Superior temporal gyrus (tissue), 1 donor: ENCODE measurements around the gene SNX9.
A peak's percentile ranks its signal among the peaks of the same experiment; 100 is the strongest.
"Not testable (repeated sequence)": the region's sequence is repeated elsewhere in the genome, so short reads cannot be mapped to it uniquely, and the experiment has no call there.

Experiments used
- DNase-seq: peaks from one replicate; pipeline ENCODE4 v3.0.0-alpha.2; 2016; ENCODE audit errors: extremely low spot score

The SNX9 gene

DNA sequence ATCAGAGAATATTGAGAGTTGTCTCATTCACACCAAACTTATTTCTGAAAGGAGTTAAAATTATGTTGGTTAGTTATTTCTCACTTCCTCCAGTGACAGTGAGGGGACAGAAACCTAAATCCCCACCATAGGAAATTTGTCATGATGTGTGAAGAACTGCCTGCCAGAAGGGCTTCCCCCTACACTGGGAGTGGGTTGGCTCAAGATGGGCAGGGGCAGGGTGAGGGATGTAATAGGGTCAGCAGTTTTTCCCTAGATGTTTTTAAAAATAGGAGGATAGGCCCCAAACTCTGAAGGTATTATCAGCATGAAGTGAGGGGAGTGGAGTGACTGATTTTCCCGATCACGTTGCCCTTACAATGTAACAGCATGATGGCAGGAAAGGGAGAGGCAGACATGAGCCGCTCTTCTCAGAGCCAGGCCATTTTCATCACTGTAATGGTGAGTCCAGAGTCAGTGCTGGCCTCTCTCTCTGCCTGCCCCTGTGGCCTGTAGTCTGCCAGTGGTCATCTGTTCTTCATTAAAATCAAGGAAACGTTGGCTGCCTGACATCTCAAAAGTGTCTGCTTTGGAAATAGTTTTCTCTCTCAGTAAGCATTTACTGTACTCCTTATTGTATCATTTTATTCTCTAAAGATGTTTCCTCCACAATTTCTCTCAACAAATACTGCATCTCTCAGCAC lies 98.8 kb downstream of the SNX9 start:
- DNase-seq = no peak

DNA sequence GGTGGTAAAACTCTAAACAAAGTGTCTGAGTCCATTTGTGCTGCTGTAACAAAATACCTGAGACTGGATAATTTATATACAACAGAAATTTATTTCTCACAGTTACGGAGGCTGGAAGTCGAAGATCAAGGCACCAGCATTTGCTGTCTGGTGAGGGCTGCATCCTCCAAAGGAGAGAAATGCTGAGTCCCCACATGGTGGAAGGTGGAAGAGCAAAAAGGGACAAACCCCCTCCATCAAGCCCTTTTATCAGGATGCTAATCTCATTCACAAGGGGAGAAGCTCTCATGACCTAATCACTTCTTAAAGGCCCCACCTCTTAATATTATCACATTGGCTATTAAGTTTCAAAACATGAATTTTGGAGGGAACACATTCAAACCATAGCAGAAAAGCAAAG lies 102.7 kb downstream of the SNX9 start:
- DNase-seq = no peak

DNA sequence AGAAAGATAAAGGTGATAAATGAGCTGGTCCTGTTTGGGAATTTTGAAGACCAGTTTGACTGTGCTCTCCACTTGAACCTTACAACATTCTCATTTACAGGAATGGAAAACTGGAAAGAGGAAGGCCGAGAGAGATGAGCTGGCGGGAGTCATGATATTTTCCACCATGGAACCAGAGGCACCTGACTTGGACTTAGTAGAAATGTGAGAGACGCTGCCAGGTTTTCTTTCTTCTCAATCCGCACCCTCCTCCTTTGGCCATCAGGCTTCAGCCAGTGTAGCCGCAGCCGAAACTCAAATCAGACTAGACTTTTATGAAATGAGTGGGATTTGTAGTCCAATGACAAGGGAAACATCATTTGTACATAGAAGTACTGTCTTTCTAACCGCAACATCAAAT lies 104.0 kb downstream of the SNX9 start:
- no peak for DNase-seq

DNA sequence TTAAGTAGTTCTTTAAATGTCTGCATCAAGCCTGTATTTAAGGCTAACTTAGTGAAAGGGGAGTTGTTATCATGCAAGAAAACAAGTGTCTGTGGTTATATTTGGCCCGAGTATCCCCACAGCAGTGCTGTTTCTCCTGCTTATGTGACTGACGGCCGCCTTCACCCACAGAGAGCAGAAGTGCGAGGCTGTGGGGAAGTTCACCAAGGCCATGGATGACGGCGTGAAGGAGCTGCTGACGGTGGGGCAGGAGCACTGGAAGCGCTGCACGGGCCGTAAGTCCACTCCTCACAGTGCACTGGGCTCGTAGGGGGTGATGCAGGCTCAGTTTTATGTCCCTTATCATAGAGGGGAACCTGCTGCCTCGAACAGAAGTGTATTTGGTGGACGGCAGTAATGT lies 105.4 kb downstream of the SNX9 start:
- DNase-seq = no peak

DNA sequence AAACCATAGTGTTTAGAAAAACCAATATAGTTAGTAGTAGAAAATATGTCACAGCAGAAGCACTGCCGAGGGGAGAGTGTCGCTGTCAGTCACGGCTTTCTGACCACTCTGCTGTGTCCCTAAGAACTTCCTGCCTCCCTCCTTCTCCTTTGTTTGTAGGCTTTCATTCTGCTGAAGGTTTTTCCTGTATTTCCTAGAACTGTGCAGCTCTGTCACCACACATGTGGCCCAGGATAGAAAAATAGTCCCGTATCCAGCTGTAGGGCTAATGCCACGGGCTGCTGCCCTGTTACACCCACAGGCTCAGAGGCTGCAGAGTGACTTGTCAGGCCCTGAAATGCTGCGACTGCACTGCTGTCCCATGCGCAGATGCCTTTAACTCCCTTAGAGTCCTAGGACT lies 106.0 kb downstream of the SNX9 start:
- peak; percentile 71 for DNase-seq

DNA sequence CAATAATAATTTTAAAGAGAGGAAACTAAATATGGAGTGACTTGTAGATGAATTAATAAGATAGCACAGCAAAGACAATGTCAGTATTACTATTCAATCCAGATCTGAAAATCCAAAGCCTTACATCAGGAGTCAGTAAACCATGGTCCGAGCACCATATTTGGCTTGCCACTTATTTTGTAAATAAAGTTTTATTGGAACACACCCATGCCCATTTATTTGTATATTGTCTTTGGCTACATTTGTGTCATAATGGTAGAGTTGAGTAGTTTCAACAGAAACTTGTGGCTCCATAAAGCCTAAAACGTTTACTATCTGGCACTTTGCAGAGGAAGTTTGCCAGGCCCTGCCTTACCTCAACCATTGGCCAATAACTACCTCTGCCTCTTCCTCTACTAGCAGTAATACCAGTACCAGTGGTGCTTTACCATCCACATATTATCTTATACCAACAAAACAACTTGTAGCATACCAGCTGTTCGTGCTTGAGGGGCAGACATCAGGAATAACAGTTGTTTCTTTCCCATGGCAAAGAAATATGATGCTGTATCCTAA lies 106.8 kb downstream of the SNX9 start:
- DNase-seq = no peak

DNA sequence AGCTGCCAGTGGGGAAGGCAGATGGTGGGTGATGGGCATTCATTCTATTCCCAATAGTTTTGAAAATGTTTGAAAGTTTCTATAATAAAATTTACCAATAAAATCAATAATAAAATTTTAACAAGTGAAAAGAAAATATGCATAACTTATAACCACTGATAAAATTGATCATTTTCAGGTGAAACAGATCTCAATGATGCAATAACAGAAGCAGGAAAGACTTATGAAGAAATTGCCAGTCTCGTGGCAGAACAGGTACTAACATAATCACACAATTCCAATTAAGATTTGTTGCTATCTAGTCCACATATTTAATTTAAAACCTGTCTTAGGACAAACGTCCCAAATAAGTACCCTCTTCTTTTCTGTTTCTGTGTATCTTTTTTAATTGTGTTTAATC lies 112.7 kb downstream of the SNX9 start:
- DNase-seq = no peak

DNA sequence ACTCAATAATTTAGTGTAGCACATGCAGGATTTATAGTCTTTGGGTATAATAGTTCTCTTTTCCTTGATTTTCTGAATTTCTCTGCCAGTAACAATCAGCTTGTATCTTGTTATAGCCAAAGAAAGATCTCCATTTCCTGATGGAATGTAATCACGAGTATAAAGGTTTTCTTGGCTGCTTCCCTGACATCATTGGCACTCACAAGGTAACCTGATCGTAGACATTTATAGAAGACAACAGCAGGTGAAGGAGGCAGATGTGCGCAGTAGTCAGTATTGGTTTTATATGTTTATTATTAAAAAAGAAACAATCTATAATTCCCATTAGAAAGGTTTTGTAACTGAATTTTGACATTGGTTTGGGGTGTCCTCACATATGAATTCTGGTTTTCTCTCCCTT lies 114.3 kb downstream of the SNX9 start:
- DNase-seq = no peak

DNA sequence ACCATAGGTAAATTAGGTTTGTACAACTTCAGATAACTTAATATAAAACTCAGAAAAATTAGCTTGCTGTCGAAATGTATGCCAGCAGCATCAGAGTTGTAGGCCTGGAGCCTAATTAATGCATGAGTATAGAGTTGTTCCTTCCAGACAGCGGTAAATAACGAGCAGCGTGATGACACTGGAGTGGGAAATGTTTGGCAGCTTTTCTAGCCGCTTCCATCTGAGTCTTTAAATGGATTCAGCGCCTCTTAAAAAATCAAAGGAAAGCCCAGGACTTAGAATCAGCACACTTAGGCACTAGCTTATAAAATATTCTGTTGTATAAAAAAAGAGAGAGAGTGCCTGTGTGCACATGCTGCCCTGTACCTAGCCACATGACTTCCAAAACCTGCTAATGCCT lies 114.9 kb downstream of the SNX9 start:
- peak; percentile 31 for DNase-seq

DNA sequence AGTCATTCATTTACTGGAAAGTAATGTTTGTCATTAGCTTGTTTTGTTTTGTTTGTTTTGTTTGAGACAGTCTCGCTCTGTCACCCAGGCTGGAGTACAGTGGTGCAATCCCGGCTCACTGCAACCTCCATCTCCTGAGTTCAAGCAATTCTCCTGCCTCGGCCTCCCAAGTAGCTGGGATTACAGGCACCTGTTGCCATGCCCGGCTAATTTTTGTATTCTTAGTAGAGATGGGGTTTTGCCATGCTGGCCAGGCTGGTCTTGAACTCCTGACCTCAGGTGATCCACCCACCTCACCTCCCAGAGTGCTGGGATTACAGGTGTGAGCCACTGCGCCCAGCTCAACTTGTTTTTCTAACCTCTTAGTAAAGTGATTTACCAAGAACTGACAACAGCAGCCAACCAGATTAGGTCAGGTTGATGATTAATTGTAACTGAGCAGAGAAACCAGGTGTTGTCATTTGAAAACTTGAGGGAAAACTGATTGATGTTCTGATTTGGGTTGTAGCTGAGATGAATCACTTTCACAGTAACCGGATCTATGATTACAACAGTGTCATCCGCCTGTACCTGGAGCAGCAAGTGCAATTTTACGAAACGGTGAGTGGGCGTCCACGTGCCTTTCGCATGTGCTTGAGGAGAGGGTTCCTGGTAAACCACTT lies 117.5 kb downstream of the SNX9 start:
- peak; percentile 58 for DNase-seq

DNA sequence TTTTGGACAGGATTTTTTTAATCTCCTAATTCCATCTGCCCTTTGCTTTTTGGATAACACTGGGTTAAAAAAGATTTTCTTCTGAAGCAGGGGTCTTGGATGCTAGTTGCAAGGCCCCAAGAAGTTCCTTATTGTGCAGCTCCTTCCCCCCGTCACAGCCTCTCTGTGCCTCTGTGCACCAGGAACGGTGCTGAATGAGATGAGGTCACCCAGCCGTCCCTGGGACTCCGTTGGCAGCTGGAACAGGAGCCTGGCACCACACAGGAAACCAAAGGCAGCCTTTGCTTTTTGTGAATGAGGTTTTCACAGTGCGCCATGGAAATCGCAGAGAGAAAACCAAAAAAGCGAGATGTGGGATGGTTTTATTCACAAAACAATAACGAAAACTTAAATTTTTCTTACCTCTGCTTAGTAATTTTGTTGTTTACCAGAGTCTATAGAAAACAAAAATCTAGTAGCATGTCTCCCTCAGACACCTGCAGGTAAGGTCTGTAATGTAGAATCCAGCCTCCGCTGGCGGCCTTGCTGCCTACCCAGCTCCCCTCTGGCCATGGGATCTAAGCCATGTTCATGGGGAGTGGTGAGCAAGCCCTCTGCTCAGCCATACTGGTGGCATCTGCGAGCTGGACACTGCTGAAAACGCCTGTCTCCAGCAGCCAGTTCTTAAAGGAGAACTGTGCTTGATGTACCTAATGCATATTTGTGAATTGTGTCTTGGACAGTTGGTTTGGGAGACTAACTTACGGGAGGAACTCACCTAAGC lies 118.2 kb downstream of the SNX9 start:
- DNase-seq = peak; percentile 93

DNA sequence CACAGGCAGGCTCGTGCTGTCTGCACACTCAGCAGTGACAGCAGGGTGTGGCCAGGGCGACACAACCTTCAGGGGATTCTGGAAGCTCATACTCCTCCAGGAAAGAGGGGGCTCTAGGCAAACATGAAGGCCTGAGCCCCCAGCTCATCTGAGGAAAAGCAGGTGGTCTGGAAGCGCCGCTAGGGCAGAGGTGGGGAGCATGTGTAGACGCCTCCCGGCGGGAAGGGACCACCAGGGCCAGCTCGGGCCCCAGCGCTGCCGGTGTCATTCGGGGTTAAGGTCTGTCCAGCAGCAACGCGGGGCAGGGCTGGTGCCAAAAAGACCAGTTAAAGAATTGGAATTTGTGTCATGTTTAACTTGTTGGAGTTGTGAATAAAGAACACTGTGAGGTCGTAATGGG lies 119.3 kb downstream of the SNX9 start:
- DNase-seq = no peak

DNA sequence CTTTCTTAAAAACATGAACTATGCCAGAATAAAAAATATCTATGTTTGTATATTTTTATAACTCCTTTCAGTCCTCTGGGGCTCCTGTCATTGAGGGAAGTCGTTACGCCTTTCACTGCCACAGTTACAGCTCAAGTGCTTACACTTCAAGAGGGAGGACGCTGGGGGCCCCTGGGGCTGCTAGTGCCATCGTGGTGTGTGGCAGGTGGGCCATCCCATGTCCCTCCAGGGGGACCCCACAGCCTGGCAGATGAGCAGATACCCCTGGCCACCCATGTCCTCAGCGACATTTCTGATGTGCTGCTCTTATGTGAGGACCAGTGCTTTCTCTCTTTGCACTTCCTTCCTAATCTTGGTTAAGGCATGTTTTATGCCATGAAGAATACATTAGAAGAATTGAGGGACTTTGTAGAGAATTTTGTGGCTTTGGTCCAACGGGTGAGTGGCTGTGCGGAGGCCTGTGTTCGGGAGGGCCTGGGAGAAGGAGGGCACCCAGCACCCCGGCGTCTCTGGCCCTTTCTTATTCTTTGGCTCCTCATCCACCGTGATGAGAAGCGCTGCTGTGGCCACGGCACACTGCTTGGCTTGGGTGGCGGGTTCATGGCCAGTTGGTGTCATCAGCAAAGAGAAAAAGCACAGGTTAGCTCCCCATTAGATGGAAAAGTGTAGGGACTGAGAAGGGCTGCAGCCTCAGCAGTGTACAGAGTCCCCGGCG lies 120.4 kb downstream of the SNX9 start:
- no peak for DNase-seq

DNA sequence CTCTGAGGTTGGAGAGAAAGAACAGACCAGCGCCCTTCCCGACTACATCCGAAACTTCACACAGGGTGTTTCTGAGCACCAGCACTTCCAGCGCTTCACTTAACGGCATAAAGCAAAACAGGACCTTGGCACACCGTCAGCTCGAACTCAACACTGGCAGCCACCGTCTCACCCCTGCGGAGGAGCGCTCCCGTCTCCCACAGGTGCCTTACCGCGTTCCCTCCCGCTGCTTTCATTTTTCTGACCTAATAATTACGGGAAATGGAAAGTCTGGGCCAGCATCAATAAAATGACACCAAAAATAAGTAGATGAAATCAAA lies 120.9 kb downstream of the SNX9 start:
- no peak for DNase-seq

DNA sequence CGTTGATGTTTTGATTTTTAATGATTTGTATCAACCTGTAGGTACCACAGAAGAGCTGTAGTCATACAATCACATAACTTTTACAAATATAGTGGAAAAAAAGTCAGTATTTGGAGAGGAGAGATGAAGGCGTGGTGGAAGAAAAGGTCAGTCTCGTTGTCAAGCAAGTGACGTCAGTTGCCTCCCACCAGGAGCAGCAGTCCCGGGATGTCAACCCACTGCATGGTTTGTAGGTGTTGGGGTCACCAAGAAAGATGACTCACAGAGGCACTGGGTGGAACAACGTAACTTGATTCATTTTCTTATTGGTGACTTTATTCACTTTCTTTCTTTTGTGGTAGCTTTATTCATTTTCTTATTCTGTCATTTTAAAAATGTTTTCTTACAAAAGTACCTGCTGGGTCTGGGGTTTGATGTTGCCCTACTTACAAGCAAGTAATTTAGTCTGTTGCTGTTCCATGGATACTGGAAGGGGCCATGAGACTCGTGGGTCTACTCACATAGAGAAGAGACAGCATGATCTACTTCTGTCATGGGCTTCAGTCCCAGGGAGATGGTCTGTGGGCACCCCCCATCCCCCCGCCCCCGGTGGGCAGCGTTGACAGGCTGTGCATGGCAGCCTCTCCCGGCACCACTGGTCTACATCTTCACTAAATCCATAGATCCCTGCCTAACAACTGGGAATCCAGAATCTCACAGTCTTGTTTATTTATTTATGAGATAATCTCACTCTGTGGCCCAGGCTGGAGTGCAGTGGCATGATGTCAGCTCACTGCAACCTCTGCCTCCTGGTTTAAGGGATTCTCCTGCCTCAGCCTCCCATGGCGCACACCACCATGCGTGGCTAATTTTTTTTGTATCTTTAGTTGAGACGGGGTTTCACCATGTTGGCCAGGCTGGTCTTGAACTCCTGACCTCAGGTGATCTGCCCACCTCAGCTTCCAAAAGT lies 122.2 kb downstream of the SNX9 start:
- no peak for DNase-seq

DNA sequence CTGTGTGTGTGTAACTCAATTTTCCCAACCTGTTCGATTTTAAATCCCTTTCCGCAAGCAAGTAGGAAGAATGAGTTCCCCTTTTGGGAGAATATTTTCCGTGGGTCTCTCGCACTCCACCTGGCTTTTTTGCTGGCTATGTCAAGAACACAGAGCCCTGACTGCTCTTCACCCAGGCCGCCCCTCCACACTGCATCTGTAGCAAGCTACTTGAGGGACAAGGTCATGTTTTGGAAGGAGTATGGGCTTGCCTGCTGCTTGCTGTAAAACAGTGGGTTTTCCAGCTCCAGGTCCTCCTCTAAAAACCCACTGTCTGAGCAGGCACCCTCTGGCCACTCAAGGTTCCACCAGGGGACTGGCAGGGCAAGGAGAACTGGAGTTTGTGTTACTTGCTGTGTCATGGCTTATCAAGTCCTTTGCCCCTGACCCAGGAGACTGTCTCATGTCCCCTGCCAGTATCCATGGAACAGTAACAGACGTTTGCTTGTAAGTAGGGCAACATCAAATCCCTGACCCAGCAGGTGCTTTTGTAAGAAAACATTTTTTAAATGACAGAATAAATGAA lies 123.1 kb downstream of the SNX9 start:
- DNase-seq = no peak

DNA sequence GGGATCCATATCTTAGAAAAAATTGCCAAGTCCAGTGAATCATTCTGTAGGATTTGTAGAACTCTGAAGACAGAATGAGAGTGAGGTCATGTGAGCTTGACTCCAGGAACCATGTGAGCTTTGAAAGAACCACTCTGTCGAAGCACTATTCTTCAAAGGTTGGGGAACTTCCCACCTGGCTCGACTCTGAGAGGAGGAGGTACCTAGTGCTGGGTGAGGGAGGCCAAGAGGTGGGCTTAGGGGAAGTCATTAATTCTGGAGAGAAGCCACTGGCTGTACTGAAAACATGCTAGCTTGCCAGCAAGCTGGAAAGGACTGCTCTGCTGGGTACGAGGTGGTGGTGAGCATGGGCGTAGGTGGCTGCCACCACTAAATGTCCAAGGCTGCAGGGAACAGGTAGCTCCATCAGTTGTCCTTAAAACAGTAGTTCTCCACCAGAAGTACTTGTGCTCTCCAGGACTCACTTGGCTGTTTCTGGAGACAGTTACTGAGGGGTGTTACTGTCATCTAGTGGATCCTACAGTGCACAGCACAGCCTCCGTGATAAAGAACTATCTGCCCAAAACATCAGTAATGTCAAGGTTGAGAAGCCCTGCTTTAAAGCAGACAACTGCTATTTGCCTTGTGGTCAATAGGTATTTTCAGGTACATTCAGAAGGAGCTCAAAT lies 124.0 kb downstream of the SNX9 start:
- DNase-seq = peak; percentile 82

DNA sequence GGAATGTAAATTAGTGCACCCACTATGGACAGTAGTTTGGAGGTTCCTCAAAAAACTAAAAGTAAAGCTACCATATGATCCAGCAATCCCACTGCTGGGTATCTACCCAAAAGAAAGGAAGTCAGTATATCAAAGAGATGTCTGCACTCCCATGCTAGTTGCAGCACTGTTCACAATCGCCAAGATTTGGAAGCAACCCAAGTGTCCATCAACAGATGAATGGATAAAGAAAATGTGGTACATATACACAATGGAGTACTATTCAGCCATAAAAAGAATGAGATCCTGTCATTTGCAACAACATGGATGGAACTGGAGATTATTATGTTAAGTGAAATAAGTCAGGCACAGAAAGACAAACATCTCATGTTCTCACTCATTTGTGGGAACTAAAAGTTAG lies 127.9 kb downstream of the SNX9 start:
- DNase-seq = not testable (repeated sequence)

DNA sequence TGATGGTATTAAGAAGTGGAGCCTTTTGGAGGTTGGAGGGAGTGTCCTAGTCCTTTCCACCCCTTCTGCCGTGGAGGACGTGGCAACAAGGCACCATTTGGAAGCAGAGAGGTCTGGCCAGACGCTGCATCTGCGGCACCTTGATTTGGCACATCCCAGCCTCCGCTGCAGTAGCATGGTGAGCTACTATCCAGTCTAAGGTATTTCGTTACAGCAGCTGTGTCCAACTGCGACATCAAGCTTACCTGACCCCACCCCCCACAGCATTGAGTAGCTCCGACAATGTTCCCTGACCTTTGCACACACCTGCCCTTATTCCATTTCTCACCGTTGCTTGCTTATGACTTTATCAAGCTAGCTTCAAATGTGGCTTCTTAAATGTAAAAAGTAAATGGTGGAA lies 128.8 kb downstream of the SNX9 start:
- no peak for DNase-seq

DNA sequence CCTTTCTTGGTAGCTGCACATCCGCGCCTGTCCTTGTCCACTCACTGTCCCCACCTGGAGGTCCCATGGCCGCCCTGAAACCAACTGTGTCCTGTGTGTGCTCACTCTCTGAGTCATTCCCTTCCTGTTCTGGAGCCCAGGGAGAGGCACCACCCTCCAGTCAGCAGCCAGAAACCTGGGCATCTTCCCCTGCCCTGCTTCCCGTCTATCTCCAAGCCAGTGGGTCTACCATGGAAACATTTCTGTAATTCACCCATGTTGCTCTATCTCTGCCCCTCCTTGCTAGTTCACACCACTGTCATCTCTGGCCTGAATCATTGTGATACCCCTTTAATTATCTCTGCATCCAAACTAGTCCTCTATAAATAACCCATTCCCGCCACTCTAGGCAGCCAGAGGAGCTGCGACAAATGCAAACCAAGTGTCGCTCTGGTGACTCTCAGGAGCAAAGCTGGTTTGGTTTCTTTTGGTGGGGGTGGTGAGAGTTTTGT lies 129.9 kb downstream of the SNX9 start:
- DNase-seq = no peak
